ENCODE measurements around the gene PDLIM5.

DNA sequence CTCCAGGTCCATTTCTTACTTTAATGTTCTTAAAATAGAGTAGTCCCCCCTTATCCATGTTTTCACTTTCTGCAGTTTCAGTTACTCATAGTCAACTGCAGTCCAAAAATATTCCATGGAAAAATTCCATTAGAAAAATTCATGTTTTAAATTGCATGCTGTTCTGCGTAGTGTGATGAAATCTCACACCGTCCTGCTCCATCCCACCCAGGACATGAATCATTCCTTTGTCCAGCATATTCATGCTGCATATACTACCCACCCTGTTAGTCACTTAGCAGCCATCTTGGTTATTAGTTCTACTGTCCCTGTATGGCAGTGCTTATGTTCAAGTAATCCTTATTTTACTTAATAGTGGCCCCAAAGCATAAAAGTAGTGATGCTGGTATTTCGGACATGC, 5.4 kb upstream of the PDLIM5 start:
- TF ChIP-seq POLR2A (IDR thresholded peaks at IDR 0.05) (no peak), CTCF (IDR thresholded peaks at IDR 0.05) (no peak), POLR2AphosphoS5 (IDR thresholded peaks at IDR 0.05) (no peak)

Data from prostate gland (tissue), 2 donors.